CD4-positive, alpha-beta T cell treated with Interleukin-17A for 1 hour (primary cell): Measurements from ENCODE around the gene POLR1A.

Experiments used
- DNase-seq: peaks from one replicate; pipeline ENCODE4 v3.0.0-alpha.2; 2020

Gene POLR1A

DNA sequence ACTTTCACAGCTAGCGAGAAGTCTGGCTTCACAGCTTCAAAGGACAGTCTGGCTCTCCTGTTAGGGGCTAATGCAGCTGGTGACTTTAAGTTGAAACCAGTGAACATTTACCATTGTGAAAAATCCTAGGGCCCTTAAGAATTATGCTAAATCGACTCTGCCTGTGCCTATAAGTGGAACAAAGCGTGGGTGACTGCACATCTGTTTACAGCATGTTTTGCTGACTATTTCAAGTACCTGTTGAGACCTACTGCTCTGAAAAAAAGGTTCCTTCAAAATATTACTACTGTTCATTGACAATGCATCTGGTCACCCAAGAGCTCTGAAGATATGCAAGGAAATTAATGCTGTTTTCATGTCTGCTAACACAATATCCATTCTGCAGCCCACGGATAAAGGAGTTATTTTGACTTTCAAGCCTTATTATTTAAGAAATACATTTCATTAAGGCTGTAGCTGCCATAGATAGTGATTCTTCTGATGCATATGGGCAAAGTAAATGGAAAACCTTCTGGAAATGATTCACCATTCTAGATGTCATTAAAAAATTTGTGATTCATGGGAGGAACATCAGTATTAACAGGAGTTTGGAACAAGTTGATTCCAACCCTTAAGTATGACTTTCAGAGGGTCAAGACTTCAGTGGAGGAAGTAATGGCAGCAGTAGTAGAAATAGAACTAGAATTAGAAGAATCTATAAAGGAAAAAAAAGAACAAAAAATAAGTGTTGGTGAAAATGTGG is 48.9 kb downstream of the POLR1A start:
- DNase-seq, result no peak

GRCh38 chr2:86055314-86055713 is 50.4 kb downstream of the POLR1A start:
- DNase-seq, result no peak

- DNase-seq, result no peak
Measured at GRCh38 chr2:86054535-86055082, 51.1 kb downstream of the POLR1A start.

DNA sequence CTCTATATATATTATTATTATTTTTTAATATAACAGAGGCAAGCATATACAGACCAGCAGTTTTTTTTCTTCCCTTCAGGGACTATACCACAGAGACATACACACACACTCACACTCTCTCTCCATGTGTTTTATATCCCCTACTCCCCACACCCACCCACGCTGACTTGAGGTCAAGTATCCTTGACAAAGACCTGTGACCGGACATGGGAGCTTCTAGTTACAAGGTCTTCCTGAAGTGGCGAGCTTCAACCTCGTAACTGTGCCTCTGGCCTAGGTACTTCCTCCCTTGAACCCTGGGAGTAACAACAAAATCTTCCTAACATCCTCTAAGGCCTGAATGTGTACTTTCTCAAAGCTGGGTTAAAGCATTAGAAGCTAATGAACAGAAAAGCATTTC is 52.5 kb downstream of the POLR1A start:
- no peak for DNase-seq

GRCh38 chr2:86052676-86053075 is 53.0 kb downstream of the POLR1A start:
- DNase-seq, result no peak

DNA sequence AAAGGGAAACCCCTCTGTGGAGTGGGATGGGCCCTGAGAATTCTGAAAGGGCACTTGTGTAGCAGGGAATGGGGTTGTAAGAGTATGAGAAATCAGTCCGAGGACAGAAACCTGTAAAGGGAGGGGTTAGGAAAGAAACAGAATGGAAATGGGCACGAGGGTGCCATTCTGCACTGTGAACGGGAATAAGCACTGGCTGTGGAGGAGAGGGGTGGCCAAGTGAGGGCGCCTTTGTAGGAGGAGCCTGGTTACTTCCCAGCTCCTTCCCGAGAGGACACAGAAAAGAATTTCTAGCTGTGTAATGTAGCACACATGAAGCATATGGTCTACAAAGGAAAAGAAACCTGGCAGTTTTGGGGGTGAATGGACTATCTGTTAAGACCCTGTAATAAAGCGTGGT is 53.4 kb downstream of the POLR1A start:
- no peak for DNase-seq

- no peak for DNase-seq
Measured at GRCh38 chr2:86050301-86050700, 55.4 kb downstream of the POLR1A start.

DNA sequence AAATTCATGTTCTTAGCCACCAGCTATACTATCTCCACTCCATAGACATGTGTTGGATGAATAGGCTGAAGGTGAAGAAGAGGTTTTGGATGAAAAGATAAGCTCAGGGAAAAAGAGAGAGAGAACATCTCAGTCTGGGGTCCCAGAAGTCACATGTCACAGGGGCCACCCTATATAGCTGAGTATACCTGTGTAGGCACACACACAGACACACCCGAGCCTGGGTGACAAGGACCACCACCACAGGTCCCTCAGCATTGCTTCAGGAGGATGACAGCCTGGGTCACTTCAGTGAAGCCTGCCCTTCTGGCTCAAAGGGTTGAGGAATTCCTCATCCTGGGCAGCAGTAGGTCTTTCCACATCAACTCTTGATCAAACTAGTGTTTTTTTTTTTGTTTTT is 56.2 kb downstream of the POLR1A start:
- DNase-seq, result no peak

GRCh38 chr2:86048888-86049287 is 56.8 kb downstream of the POLR1A start:
- no peak for DNase-seq

DNA sequence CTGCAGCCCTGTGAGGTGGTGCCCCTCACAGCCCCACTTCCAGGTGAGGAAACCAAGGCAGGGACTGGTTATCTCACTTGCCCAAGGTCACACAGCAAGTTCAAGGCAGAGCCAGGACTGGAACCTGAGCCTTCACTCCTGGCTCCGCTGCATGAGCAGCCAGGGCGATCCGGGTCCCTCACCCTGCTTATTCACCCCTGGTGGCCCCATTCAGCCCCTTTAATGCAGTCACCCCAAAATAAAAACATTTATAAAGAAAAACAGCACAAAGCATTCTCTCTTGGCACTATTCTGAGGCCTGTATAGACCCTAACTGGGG is 57.3 kb downstream of the POLR1A start:
- DNase-seq, result no peak

DNA sequence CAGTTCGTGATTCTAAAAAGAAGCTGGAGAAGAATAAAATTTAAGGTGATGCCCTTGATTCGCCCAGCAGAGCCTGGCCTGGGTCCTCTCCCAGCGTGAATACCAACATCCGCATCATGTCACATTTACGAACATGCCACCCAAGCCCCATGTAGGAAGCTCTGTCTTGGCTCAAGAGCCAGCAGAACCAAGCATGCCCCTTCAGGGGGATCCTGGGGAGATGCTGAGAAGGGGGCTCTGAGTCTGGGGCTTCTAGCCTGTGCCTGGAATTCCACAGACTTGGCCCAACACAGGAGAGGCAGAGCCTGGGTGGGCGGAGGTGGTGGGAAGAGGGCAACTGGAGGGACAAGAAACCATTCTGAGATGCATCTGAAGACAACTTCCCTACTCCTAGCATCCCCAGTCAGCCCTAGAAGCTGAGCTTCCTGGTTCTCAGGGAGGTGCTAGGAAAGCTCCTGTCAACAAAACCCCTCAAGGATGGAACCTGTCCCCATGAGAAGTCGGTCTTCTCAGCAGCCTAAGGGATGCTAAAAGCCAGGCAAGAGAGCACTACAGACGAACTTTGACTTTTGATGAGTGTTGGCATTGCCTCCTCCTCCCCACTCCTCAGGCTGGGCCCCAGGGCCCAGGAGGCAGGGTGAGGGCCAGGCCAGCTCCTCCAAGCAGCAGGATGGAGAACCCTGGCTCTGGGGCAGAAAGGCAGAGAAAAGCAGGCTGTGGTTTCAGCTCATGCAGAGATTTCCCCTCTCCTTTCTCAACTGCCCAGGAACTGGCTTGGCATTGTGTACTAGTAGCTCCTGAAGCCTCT is 57.9 kb downstream of the POLR1A start:
- no peak for DNase-seq

DNA sequence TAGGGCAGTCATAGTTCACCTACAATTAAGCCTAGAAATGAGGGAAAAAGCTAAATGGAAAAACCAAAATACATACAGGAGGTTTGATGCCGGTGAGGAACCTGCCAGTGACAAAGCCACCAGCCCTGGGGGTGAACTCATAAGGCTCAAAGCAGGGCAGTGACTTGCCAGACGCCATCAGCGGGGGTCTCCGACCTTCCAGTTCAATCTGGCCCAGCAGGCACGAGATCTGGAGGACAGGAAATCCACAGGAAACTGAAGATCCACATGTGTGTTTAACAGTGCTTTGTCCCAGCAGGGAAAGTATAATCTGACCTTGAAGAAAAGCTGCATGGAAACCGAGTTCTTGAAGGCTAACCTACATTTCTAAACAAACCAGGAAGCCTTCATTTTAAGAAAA is 60.1 kb downstream of the POLR1A start:
- DNase-seq, result no peak

DNA sequence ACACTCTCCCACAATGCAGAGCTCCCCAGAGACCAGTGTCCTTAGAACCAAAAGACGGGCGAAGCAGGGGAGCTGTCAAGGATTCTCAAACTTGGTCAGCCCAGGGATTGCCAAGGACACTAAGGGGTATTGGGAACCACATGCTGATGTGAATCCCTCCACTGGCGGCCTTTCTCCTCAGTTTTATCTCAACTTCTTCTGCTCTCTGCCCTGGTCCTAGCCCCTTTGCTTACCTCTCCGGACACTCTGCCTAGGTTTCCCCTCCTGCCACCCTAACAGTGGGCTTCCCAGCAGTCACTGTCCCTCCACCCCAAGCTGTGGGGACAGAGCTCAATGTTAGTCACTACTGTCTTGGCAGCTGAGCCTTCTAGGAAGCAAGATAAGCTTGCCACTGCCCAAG is 61.1 kb downstream of the POLR1A start:
- DNase-seq, result no peak

DNA sequence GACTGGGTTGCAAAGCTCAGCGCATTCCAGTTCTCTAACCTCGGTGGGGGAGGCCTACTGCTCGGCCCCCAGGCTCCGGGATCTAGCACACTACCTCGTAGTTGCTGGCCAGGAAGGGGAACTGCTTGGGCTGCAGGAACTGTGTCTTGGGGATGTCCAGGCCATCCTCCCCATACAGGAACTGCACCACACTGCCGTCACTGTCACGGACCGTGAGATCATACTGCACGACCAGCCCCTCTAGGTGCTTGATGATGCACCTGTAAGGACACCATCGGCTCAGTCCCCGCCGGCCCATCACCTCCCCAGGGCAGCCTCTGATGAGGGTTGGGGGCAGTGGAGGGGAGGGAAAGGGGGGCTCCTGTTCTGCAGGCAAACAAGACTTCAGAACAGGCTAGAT is 61.6 kb downstream of the POLR1A start:
- no peak for DNase-seq

DNA sequence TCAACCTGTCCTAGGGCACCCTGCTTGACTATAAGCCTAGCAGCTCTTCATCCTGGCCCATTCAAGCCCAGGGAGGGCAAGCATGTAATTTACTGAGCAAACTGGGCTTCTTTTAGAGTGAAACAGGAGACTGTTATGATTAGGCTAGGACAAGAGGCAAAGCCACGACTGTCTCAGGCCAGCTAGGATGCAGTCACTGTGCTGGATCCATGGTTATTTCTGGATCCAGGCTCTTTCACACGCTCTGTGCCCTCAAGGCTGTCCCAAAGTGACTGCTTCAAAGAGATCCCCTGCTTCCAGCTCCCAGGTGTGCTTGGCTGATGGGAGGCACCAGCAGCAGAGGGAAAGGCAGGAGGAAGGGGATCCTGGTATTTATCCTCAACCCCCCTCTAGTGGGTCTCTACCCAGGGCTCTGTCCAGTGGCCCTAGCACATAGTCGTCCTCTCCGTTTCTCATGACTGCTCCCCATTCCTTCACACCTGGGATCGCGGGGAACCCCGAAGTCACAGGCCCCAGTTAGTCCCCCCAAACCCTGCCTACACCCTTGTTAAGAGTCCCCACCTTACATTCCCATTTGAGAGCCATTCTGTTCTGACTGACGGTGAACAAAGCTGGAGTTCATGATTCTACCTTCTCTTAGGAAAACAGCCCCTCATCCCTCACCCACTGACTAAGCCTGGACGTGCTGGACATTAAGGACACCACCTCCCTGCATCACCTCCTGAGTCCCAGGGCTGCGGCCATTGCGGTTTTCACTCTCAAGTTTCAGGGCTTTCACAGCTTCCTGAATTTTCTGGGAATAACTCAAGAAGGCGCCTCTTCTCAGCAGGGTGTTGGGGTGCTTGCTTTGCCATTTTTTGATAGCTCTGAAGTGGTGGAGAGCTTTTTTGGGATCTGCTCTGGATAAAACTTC is 63.2 kb downstream of the POLR1A start:
- no peak for DNase-seq

DNA sequence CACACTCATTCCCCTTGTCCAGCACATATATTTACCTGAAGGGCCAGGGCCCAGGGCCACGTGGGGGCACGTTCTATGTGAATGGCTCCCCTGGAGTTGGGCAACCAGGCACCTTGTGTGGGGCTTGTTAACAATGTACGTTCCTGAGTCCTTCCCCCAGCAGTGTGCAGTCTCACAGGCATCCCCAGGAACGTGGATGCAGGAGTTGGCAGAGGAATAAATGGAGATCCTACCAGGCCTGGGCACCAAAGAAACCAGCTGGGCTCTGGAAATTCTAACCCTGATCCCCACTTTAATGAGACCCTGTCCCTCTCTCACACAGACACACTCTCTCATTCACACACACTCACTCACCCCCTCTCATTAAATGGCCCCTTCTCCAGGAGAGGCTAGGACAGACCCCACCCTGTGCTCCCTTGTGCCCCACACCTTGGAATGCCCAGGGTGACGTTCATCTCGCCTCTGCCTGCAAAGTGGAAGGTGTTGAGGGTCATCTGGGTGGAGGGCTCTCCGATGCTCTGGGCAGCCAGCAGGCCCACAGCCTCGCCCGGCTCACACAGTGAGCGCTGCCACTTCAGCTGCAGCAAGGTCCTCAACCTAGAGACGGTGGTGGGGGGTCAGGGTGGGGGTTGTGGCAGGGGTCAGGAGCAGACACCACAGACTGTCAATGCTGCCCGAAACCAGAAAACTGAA is 65.6 kb downstream of the POLR1A start:
- no peak for DNase-seq

GRCh38 chr2:86039178-86039962 is 66.3 kb downstream of the POLR1A start:
- peak; percentile 18 for DNase-seq

DNA sequence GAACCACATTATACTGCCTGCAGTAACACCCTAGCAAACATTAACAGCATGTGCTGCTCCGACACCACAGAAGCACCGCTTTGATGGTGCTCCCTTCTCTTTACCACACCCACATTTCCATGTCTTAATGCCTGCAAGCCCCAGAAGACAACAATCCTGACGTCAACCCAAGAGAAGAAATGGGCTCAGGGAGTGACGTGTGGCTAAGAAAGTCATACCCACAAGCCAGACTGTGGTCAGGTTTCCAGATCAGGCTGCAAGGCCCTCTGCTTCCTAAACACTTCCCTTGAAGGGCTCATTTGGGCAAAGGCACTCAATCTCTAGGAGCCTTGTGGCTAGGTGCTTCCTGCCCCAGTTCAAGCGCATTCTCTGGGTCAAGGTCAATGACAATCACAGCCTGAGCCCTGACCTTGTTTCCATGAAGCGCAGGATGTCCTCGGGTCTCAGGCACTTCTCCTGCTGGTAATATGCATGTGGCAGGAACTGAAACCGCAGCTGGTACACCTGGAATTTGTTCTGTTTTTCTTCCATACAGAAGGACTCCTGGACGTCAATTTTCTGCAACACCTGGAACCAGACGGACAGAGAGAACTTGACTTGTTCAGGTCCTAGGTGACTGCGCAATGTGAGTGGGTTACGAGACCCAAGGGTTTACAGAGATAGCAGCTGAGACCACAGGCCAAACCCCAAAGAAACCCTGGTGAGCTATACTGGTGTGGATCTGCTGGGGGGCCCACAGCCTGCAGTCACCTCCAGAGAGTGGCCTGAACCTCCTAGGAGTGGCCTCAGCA is 67.2 kb downstream of the POLR1A start:
- DNase-seq, result peak; percentile 87

- no peak for DNase-seq
Measured at GRCh38 chr2:86037795-86038192, 67.9 kb downstream of the POLR1A start.

- DNase-seq, result peak; percentile 36
Measured at GRCh38 chr2:86037141-86037794, 68.4 kb downstream of the POLR1A start.
